GM12878 (cell line): Measurements from ENCODE around the gene F3. TPM values are rescaled to one million over a fixed set of nuclear protein-coding genes. Genes with fewer than 3 reads are reported as not detected.

Experiments used
- ATAC-seq: fragments of 200-7000 bp; cut with Tn5 transposase; 3 replicates; pipeline ENCODE4 v1.9.1; 2020; ENCODE audit warnings: mild to moderate bottlenecking, moderate library complexity
- BruUV-seq: library from RNA; stranded (reverse); fragments of 400-500 nt; replicated peaks from 2 replicates; lab custom pipeline; 2021; lab: Mats Ljungman, UMichigan
- CTCF ChIA-PET: fragments of 300-600 bp; sonication (Branson Sonifier 250); formaldehyde crosslinking; extraction: SDS; loops from one replicate; lab custom pipeline; 2021; ENCODE audit warnings: inconsistent platforms; lab: Yijun Ruan, JAX
- POLR2A ChIA-PET: fragments of 350-600 bp; formaldehyde crosslinking; extraction: SDS; loops from one replicate; lab custom pipeline; 2021; ENCODE audit warnings: inconsistent platforms; lab: Charles Lee
- RAD21 ChIA-PET: fragments of 300-600 bp; sonication (Branson Sonifier 250); formaldehyde crosslinking; loops from one replicate; lab custom pipeline; 2023; ENCODE audit warnings: antibody characterized with exemption; ENCODE audit not compliant: unreplicated experiment; lab: Charles Lee
- SMC1A ChIA-PET: fragments of 300-600 bp; sonication (Branson Sonifier 250); formaldehyde crosslinking; loops from one replicate; lab custom pipeline; 2023; ENCODE audit not compliant: unreplicated experiment, uncharacterized antibody; lab: Charles Lee
- DNase-seq: peaks from one replicate; pipeline ENCODE4 v3.0.0-alpha.2; 2011; ENCODE audit warnings: low read depth, low spot score
- FAIRE-seq: peaks from 3 replicates; lab custom pipeline; 2011; peaks lifted over from hg19 to GRCh38; lab: Jason Lieb, UNC
- H2AFZ ChIP-seq: 2 replicates; pipeline ENCODE4 v1.6.0; 2011; ENCODE audit warnings: low read depth, low read length, control low read depth; ENCODE audit not compliant: control insufficient read depth
- H3K27ac ChIP-seq: 2 replicates; pipeline ENCODE4 v1.5.1; 2011; ENCODE audit warnings: control low read depth; ENCODE audit not compliant: control insufficient read depth, insufficient read depth
- H3K27me3 ChIP-seq, 2 experiments: replicated peaks in 1 of 2; 2 replicates each; pipeline versions ENCODE4 v1.6.0 to v1.6.1; 2011; ENCODE audit warnings: low read length in 1 of 2; ENCODE audit not compliant: control insufficient read depth in 2 of 2, insufficient read depth in 2 of 2
- H3K36me3 ChIP-seq, 2 experiments: 2 replicates each; pipeline ENCODE4 v1.5.1; 2011; ENCODE audit warnings: low read length in 1 of 2; ENCODE audit not compliant: control insufficient read depth in 2 of 2, insufficient read depth in 2 of 2
- H3K4me1 ChIP-seq: 2 replicates; pipeline ENCODE4 v1.6.1; 2011; ENCODE audit warnings: mild to moderate bottlenecking, low read length, moderate library complexity, mixed read lengths; ENCODE audit not compliant: control insufficient read depth, insufficient read depth
- H3K4me2 ChIP-seq: 2 replicates; pipeline ENCODE4 v1.6.0; 2011; ENCODE audit warnings: control low read depth; ENCODE audit not compliant: control insufficient read depth, insufficient read depth
- H3K4me3 ChIP-seq: fragments of 200-600 bp; sonication (generic); 2 replicates; pipeline ENCODE4 v1.5.1; 2016
- H3K79me2 ChIP-seq: 2 replicates; pipeline ENCODE4 v1.6.0; 2011; ENCODE audit warnings: low read length; ENCODE audit not compliant: control insufficient read depth, insufficient read depth
- H3K9ac ChIP-seq: 2 replicates; pipeline ENCODE4 v1.8.0; 2011; ENCODE audit warnings: low read length, control low read depth, mixed read lengths; ENCODE audit not compliant: control insufficient read depth, insufficient read depth
- H3K9me3 ChIP-seq: replicated peaks from 3 replicates; pipeline ENCODE4 v1.5.1; 2011; ENCODE audit warnings: mild to moderate bottlenecking, low read length; ENCODE audit not compliant: control insufficient read depth, insufficient read depth
- H4K20me1 ChIP-seq: 2 replicates; pipeline ENCODE4 v1.6.0; 2011; ENCODE audit not compliant: control insufficient read depth, insufficient read depth
- CUX1 ChIP-seq: IDR thresholded peaks from 2 replicates; pipeline ENCODE4 v1.6.1; 2012; ENCODE audit warnings: improper control_type of control experiment, low read depth, low read length; ENCODE audit not compliant: insufficient replicate concordance
- MLLT1 ChIP-seq: fragments of 450-650 bp; IDR thresholded peaks from 2 replicates; pipeline ENCODE4 v1.6.1; 2016; ENCODE audit warnings: mild to moderate bottlenecking
- PBX3 ChIP-seq: IDR thresholded peaks from 2 replicates; pipeline ENCODE4 v1.6.1; 2011; ENCODE audit warnings: mild to moderate bottlenecking, low read depth, low read length, moderate library complexity; ENCODE audit not compliant: insufficient replicate concordance
- RAD51 ChIP-seq: fragments of 450-650 bp; IDR thresholded peaks from 2 replicates; pipeline ENCODE4 v1.6.1; 2016; ENCODE audit warnings: moderate library complexity, mild to moderate bottlenecking, inconsistent platforms
- RELB ChIP-seq: fragments of 450-650 bp; IDR thresholded peaks from 2 replicates; pipeline ENCODE4 v1.6.1; 2017; ENCODE audit warnings: low read depth, mild to moderate bottlenecking, moderate library complexity
- USF2 ChIP-seq: IDR thresholded peaks from 2 replicates; pipeline ENCODE4 v1.6.1; 2011; ENCODE audit warnings: low read depth, low read length, improper control_type of control experiment, borderline replicate concordance
- ZBTB11 ChIP-seq: fragments of 450-650 bp; formaldehyde crosslinking; IDR thresholded peaks from 2 replicates; pipeline ENCODE4 v1.5.0; 2022; ENCODE audit warnings: mild to moderate bottlenecking, missing genetic modification characterization
- ZNF274 ChIP-seq: IDR thresholded peaks from one replicate; pipeline ENCODE4 v1.8.0; 2011; ENCODE audit not compliant: insufficient read length, insufficient read depth
- WGBS: methylation state at CpG from one replicate; pipeline ENCODE4 v1.1.6; 2016; ENCODE audit warnings: low lambda C conversion rate; ENCODE audit not compliant: insufficient replicate concordance, insufficient coverage; ENCODE audit errors: missing lambda C conversion rate; 5-methylcytosine and 5-hydroxymethylcytosine counted together
- in situ Hi-C: fragments of 300-500 bp; cut with MboI; formaldehyde crosslinking; loops from 9 replicates; pipeline ENCODE4 v1.14.3; 2018; ENCODE audit warnings: mixed read lengths
- intact Hi-C: fragments of 100-400 bp; cut with micrococcal nuclease; formaldehyde crosslinking; loops from one replicate; pipeline ENCODE4 v1.14.2; 2022; ENCODE audit not compliant: unreplicated experiment
- polyA plus RNA-seq, 11 experiments: library from polyadenylated mRNA; depleted of rRNA in 4 of 11; unstranded in 6 of 11; stranded (reverse) in 5 of 11; fragments of >200 nt; fragmentation: Nextera tagmentation in 4 of 11; fragmentation: Illumina TruSeq in 1 of 11; extraction: Ambion mirVana in 4 of 11; extraction: Trizol in 1 of 11; gene quantifications; 1 replicate in 1 of 11; 2 replicates in 10 of 11; pipeline versions ENCODE4 v1.2.1 to v1.2.3, GENCODE V29; 2011 to 2016; ENCODE audit warnings: inconsistent platforms in 2 of 11, missing spikeins in 2 of 11, low read depth in 1 of 11
- total RNA-seq, 4 experiments: library from RNA; depleted of rRNA in 3 of 4; stranded (reverse); fragments of >200 nt in 3 of 4; fragmentation: Illumina TruSeq in 1 of 4; extraction: Trizol in 1 of 4; gene quantifications; 2 replicates each; pipeline versions ENCODE4 v1.2.1 to v1.2.3, GENCODE V29; 2013 to 2021

F3 gene
- total and polyA plus RNA-seq, 10 of the 15 experiments (the other 5 are each of a cell fraction or from before 2014, with no cell fraction given): 0.18 to 0.33 TPM; not detected in 8

GRCh38 chr1:94537254-94537653 is 4.3 kb downstream of the F3 start:
- Histone ChIP-seq H3K79me2 (no peaks in the 10 kb centered on the region), H3K4me2 (no peak overlapping the region)
- in situ Hi-C loops: no loop called here
- TF ChIP-seq ZBTB11 (CRISPR knock-in tag) (no peak), RAD51 (no peak), USF2 (no peak), CUX1 (no peak), MLLT1 (no peak), PBX3 (no peak), ZNF274 (no peak), RELB (no peak)

More at GRCh38 chr1:94537254-94537653, 4.3 kb downstream of the F3 start:
- no peak for ATAC-seq
- H4K20me1 ChIP-seq: no peaks in the 10 kb centered on the region
- 14% methylated on average over 6 of the region's 6 CpGs for WGBS
- no peak overlapping the region for H3K4me3 ChIP-seq
- POLR2A ChIA-PET: no interaction called here
- SMC1A ChIA-PET: interaction anchor here (1.1 kb wide), 1 partner anchor 13 kb away, joined by 3 read pairs; no protein-coding TSS in a partner anchor
- H3K9ac ChIP-seq: no peak overlapping the region
- no peak overlapping the region for H3K27ac ChIP-seq
- H3K9me3 ChIP-seq: no peaks in the 10 kb centered on the region
- H3K27me3 ChIP-seq: peaks cover 3 to 10% of the 10 kb centered on the region in 2 experiments
- BruUV-seq: no TSS peak
- no peak overlapping the region for H2AFZ ChIP-seq
- RAD21 ChIA-PET: no interaction called here
- CTCF ChIA-PET: interaction anchor here (0.9 to 1.2 kb wide), 2 partner anchors 21 to 23 kb away, joined by 3 read pairs; no protein-coding TSS in a partner anchor
- intact Hi-C loops: no loop called here
- DNase-seq: no peak
- peaks cover 3% of the 10 kb centered on the region; the same call in 1 of the 2 replicates for H3K4me1 ChIP-seq
- no peaks in the 10 kb centered on the region for H3K36me3 ChIP-seq
- FAIRE-seq: no peak
